ENCODE results near the gene LRRC10B.

The LRRC10B gene

GRCh38 chr11:61487342-61488025, 21.1 kb upstream of the LRRC10B start:
- no peak for DNase-seq

DNA sequence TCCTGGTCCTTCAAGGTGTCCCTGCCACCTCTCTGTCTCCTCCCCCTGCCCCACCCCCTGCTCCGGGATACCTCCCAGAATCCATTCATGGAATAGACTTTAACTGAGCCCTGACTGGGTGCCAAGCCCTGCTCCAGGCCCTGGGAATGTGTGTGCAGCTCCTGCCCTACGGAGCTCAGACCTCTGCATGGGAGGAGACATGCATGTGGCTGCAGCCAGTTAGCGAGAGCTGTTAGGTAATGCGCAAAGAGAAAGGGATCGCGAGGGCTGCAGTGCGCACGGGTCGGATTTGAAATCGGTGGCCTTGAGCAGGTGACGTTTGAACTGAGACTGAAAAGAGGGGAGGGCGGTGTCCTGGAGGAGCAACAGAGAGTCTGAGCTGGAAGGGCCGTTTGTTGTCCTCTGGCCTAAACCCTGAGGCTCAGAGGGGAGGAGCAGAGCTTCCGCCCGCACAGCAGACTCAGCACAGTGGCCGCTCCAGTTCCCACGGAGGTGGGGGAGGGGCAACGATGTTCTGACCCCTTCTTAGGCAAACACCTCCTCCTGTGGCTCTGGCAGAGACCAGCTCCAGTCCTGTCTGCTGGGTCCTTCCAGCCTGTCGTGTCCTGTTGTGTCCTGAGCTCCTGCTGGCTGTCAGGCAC, 19.8 kb upstream of the LRRC10B start:
- DNase-seq: peak; percentile 95

GRCh38 chr11:61489833-61490721, 18.5 kb upstream of the LRRC10B start:
- peak; percentile 52 for DNase-seq

DNA sequence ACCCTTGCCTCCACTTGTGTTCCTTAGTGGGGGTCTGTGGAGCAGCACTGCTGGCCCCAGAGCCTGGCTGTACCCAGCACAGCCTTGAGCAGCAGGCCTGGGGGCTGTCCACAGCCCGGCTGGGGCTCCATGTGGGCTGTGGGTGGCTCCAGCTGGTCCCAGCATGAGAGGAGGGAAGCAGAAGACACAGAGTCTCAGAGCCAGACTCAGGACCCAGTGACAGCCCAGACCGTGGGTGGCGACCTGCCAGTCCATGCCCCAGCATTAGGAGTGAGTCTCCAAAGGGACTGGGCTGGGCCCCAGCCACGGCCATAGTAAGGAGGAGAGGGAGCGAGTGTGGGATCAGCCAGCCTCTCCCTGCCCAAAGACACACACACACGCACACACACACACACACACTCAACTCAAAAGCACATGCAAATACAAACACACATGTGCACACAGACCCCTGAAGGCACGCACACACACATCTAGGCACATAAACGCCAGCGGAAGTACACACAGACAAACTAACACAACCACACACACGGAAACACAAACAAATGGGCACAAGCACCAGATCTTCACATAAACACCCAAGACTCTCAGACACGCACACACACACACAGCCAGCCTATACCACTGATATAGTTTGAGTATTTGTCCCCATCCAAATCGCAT, 16.7 kb upstream of the LRRC10B start:
- no peak for DNase-seq

DNA sequence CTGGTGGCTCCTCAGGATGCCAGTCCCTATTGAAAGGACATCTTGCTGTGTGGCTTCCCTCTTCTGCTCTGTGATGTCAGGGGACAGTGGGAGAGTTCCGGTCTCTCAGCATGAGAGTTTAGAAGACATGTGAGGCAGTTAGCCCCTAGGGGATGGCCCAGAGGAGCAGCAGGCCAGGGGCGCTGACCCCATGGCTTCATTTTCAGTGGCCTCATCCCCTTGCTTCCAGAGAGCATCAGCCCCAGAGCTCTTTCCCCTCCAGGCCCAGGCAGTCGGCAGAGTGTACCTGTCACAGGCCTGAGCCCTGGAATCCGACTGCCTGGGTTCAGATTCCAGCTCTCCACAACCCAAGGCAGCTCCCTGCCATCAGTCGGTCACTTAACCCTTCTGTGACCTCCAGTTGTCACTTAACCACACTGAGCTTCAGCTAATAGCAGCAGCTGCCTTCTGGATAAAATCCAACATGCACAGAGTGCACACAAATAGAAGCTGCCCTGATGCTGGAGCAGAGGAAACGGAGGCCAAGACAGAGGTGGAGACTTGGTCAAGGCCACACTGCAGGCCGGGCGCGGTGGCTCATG, 14.1 kb upstream of the LRRC10B start:
- DNase-seq: no peak

GRCh38 chr11:61495801-61496601, 12.5 kb upstream of the LRRC10B start:
- DNase-seq: no peak

GRCh38 chr11:61496602-61497400, 11.7 kb upstream of the LRRC10B start:
- DNase-seq: no peak

GRCh38 chr11:61497473-61497872, 11.1 kb upstream of the LRRC10B start:
- no peak for DNase-seq

GRCh38 chr11:61497876-61498275, 10.7 kb upstream of the LRRC10B start:
- no peak for DNase-seq

DNA sequence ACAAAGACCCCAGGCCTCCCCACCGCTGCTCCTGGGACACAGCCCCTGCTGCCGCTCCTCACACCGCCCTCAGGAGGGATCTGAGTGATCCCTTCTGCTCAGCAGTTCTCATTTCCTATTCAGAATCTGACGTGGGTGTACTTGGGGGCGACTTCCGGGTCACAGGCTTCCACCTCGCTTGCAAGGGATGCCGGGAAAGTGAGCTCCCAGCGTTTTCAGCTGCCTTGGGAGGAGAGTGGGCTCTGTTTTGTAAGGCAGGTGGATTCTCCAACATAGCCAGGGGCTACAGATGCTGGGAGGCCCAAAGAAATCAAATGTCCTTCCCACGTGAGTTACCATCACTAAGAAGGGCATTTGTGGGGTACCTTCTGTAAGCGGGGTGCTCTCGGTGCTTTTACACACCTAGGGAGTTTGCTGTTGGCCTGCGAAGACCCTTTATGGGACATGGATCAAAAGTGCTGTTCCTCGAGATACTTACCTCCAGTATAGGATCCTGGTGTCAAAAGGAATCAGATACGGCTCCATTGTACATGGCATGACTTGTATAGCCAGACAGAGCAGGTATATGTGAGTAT, 9.7 kb upstream of the LRRC10B start:
- DNase-seq: no peak

- DNase-seq: no peak
These were observed 8.6 kb upstream of the LRRC10B start for GRCh38 chr11:61499816-61500491.

- no peak for DNase-seq
These were observed 6.0 kb upstream of the LRRC10B start for GRCh38 chr11:61502522-61502921.

DNA sequence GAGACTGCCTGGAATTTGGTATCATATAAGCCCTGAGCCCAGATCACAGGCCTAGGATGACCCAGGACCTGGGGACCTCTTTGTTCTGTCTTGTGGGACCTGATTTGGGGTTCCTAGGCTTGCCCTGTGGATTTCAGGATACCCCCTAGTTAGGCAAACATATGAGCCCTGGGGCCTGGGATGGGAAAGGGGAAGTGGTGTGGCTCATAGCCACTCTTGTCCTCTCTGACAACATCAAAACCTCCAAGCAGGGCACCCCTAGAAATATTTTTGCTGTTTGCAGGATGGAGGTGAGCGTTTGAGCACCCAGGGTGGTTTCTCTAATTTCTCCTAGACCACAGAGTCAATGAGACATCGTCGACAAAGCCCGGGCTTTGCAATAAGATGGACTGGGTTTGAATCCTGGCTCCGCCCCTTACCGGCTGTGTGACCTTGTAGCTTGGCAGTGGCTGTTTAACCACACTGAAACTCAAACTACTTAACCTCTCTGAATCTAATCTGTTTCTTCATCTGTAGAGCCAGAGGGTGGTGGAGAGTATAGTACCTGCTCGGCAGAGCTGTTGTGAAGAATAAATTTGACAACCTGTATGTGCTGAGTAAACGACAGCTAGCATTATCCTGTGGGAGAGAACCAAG, 5.3 kb upstream of the LRRC10B start:
- DNase-seq: no peak

- no peak for DNase-seq
These were observed 3.4 kb upstream of the LRRC10B start for GRCh38 chr11:61505106-61505505.

DNA sequence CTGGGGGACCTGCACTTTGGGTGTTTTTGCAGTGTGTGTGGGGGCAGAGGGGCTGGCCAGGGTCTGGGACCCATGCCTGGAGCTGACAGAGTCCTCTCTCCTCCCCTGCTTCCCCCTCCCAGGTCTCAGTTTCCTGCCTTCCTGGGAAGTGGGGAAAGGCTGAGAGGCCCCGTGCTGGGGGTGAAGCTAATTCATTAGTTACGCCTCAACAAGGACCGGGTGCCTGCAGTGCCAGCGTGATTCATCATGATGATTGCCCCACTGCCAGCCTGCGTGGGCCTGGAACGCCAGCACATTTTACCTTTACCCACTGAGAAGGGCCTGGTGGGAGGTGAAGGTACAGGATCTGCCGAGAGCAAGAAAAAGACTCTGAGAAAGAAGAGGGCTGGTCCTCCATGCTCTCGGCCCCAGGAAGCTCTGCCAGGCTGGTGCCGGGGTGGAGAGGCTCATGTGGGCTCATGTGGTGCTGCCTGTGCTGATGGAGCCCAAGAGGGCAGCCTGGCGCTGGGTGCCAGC, 2.9 kb upstream of the LRRC10B start:
- no peak for DNase-seq

DNA sequence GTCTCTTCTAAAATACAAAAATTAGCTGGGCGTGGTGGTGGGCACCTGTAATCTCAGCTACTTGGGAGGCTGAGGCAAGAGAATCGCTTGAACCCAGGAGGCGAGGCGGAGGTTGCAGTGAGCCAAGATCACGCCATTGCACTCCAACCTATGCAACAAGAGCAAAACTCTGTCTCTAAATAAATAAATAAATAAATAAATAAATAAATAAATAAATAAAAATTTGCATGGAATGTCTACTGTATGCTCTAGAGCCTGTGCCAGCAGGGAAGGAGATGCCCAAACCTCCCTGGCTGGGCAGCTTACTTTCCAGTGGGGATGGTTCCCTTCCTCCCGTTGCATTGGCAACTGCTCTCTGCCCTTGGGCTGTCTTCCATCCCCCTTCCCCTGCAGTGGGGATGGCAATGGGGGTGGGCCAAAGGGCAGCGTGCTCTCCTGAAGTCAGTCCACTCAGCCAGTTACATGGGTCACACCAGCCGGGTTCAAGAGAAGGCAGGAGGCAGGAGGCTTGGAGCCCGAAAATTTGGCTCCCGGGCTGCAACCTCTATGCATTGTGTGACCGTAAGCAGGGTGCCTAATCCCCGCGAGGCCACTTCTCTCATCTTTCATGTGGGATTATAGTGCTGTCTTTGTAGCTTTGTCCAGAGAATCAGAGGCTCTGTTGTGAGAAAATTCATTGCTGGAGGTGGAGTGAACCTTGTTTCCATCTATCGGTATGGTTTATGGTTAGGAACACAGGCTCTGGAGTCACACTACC, 1.4 kb upstream of the LRRC10B start:
- DNase-seq: no peak

GRCh38 chr11:61509043-61510029, 787 bp downstream of the LRRC10B start:
- no peak for DNase-seq

All from NCI-H2029 treated with DMSO at 0.1 percent for 48 hours (cell line).